ENCODE data around the gene SMAD4.

DNA sequence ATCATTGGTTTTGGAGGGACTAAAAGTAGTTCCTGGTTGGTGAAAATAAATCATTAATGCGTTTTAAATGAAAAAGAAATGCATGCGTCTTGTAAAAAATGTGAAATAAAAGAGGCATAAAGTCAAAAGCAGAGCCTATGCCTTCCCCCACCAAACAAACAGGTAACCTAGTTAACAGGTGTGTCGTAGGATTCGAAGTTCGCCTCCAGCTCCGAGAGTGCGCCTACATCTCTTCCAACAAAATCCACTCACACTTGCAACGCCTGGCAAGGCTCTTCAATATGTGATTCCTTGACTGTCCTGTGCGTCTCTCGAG, 677 bp upstream of the SMAD4 start:
- TF ChIP-seq, protein P1, sequence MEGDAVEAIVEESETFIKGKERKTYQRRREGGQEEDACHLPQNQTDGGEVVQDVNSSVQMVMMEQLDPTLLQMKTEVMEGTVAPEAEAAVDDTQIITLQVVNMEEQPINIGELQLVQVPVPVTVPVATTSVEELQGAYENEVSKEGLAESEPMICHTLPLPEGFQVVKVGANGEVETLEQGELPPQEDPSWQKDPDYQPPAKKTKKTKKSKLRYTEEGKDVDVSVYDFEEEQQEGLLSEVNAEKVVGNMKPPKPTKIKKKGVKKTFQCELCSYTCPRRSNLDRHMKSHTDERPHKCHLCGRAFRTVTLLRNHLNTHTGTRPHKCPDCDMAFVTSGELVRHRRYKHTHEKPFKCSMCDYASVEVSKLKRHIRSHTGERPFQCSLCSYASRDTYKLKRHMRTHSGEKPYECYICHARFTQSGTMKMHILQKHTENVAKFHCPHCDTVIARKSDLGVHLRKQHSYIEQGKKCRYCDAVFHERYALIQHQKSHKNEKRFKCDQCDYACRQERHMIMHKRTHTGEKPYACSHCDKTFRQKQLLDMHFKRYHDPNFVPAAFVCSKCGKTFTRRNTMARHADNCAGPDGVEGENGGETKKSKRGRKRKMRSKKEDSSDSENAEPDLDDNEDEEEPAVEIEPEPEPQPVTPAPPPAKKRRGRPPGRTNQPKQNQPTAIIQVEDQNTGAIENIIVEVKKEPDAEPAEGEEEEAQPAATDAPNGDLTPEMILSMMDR (IDR thresholded peaks at IDR 0.05), result no peak
- TF ChIP-seq EZH2 (IDR thresholded peaks at IDR 0.05; ENCODE audit: borderline replicate concordance, insufficient read depth, low read depth, low read length, poor library complexity, severe bottlenecking), result no peak
